GM18505 (cell line): Measurements from ENCODE around the gene LMAN2L.

Source experiments
- ATAC-seq: cut with Tn5 transposase; IDR thresholded peaks from one replicate; pipeline ENCODE4 v1.9.1; 2021; ENCODE audit not compliant: unreplicated experiment
- POLR2A ChIP-seq: IDR thresholded peaks from 4 replicates; pipeline ENCODE4 v1.6.1; 2011; ENCODE audit warnings: borderline replicate concordance; ENCODE audit not compliant: insufficient read depth, insufficient read length; ENCODE audit errors: extremely low read depth

Gene LMAN2L

DNA sequence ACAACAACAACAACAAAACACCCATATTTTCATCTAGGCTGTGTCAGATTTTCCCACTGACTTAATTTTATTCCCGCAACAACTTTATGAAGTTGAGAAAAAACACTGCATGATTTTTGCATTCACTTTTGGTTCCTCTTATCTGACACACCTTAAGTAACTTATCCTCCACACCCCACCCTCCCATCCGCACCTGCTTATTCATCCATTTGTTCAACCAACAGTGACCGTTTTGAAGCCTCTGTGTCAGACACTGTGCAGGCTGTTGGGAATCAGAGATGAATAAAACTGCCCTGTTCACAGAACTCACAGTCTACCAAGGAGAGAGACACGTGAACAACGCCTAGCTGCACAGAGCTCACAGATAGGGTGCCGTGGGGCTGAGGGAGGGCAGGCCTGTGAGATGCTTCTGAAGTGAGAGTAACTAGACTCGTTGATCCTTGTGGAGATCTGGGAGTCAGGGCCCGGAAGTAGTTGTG is 28.3 kb upstream of the LMAN2L start:
- peak; percentile 40 for ATAC-seq
- no peak for TF ChIP-seq POLR2A

DNA sequence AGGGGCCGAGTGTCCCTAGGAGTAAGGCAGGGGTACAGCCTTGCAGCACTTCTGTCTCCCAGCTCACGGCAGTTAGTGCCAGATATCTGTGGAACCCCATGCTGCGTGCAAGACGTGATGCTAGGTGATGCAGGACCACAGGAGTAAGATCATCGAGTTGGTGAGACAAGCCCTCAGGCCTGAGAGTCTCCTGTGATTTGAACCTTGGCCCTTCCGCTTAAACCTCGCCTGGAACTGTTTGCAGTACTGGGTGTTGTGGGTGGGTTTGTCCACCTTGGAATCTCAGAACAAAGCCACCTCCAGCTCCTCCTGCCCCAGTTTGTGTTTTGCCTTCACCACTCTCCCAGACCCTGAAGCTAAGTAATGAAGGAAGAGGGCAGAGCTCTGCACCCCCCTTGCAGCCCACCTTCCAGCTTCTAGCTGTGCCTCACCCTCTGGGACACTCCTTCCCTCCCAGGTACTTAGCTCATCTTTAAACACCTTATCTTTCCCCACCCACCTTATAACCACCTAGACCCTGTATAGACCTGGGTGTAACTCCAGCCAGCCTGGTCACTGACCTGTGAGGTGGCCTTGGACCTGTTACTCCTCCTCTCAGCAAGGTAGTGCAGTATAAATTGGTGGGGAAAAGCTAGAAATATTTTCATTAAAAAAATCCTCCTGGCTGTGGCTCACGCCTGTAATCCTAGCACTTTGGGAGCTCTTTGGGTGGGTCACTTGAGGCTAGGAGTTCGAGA is 27.4 kb upstream of the LMAN2L start:
- no peak for TF ChIP-seq POLR2A
- no peak for ATAC-seq

DNA sequence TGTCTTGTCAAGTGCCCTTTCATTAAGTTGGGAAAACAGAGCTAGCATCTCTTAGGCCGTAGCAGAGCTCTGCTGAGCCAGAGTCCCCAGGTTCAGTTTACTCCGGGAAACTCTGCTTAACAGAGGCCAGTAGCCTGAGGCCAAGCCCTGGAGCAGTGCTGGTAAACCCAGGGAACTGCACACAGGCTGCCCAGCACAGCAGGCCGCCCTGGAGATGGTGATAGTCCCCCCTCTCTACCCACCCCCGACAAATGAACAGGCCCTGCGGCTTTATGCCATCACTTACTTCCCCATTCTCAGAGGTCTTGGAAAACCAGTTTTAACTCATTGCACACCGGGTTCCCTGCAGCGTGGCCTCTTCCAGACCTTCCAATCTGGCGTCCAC is 24.4 kb upstream of the LMAN2L start:
- TF ChIP-seq POLR2A, result no peak
- ATAC-seq, result no peak

DNA sequence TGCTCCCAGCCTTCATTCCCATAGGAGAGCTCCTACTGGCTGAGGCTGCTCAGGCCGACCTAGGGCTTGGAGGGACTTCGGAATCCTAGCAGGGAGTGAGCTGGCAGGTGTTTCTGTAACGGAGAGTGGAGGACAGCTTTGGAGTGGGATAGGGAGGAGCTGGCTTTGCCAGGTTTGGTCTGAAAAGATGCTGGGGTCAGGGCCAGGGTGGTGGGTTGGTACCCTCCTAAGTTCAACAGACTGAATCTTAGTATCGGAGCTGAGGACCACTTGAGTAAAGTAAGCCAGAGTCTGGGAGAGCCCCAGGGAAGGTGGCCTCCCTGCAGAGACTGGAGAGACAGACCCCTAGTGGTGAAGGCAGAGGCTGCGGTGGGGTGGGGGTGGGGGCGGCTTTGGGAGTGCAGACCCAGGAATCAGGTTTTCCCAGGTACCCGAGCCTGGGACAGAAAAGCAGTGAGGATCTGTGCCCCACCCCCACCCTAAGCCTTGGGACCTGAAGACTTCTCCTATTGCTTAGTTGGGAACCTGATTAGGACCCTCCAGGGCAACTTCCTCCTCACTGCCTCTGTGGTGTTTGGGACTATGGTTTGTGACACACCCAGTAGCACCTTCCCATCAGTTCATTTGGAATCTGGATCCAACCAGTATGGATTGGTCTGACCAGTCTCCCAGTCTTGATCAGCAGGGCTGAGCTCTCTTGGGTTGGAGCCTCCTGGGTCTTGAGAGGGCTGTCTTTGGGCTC is 23.8 kb upstream of the LMAN2L start:
- no peak for TF ChIP-seq POLR2A
- ATAC-seq, result no peak

DNA sequence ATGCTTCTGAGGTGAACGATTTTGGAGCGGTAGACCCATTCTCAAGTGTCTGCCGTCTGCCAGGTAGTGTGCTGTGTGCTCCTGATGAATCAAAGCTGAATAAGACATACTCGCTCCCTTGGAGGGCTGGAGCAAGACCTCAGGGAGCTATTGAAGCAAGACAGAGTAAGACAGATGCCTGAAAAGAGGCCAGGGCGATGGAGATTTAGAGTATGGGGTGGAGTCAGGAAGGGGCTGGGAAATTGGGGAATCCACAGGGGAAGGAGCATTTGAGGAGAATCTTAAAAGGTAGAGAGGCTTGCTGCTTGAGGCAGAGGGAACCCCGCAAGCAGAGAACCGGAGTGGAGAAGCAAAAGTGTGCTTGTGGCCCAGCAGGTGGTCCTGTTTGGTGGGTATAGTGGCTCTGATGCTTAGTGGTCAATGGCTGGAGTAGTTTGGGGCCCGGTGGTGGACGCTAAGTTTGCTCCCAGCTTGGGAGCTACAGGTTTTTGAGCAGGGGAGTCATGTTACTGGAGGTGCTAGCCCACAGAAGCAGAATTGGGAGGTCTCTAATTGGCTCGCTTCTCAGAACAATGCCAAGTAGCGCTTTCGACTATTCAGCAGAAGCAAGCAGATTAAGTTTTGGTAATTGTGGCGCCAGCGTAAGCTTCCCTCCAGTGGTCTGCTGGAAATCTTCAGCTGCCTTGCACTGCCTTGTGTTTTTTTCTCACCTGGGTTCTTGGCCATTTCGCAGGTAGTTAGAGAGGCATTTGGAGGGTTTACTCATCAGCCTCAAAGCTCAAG is 22.9 kb upstream of the LMAN2L start:
- no peak for TF ChIP-seq POLR2A
- no peak for ATAC-seq

DNA sequence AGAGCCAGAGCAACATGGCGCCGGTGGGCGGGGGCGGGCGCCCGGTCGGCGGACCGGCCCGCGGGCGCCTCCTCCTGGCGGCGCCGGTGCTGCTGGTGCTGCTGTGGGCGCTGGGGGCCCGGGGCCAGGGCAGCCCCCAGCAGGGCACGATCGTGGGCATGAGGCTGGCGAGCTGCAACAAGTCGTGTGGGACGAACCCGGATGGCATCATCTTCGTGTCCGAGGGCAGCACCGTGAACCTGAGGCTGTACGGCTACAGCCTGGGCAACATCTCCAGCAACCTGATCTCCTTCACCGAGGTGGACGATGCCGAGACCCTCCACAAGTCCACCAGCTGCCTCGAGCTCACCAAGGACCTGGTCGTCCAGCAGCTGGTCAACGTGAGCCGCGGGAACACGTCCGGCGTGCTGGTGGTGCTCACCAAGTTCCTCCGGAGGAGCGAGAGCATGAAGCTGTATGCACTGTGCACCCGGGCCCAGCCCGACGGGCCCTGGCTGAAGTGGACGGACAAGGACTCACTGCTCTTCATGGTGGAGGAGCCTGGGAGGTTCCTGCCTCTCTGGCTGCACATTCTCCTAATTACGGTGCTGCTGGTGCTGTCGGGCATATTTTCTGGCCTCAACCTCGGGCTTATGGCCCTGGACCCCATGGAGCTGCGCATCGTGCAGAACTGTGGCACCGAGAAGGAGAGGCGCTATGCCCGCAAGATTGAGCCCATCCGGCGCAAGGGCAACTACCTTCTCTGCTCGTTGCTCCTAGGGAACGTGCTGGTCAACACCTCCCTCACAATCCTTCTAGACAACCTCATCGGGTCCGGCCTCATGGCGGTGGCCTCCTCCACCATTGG is 21.3 kb upstream of the LMAN2L start:
- peak; percentile 21 for ATAC-seq
- no peak for TF ChIP-seq POLR2A

DNA sequence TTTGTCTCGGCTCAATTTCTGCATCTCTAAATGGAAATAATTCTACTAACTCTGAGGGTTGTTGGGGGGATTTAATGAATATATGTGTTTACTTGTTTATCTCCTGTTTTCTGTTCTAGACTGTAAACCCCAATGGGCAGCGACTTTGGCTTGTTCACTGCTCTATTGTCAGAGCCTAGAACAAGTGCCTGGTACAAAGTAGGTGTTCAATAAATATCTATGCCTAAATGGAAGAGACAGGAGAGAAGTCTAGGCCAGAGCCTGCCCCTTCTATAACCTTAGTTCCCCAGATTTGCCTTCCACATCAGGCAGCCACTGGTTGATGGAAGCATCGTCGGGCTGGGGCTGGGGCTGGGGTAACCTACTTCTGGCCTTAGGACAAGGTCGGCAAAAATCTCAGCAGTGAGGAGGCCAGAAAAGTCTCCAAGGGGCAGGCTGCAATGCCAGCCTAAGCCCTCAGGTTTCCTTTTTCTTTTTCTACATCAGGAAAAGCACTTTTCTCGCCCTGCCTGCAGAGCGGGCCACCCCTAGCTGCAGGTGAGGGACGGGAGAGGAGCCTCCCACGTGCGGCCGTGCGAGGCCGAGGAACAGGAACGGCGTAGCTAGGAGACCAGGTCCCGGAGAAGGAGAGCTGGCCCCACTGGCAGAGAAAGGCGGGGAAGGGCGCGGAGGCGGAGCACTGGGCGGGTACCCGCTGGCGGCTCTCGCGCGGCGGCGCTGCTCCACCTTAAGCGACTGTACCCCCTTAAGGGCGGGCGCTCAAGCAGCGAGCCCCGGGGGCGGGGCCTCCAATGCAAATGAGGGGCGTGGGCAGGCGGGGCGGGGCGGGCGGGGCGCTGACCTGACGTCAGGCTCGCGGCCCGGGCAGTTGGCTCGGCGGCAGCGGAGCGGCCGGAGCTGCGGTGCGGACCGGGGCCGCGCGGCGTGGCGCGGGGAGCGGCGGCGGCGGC is 20.4 kb upstream of the LMAN2L start, which contains the start of gene CNNM4:
Gene CNNM4, plus strand, starts transcription at position 867 of the 950 bp plus-strand sequence. CDS start 98 bp downstream, outside the sequence.
- TF ChIP-seq POLR2A, result peak; percentile 96
- ATAC-seq, result peak; percentile 74

DNA sequence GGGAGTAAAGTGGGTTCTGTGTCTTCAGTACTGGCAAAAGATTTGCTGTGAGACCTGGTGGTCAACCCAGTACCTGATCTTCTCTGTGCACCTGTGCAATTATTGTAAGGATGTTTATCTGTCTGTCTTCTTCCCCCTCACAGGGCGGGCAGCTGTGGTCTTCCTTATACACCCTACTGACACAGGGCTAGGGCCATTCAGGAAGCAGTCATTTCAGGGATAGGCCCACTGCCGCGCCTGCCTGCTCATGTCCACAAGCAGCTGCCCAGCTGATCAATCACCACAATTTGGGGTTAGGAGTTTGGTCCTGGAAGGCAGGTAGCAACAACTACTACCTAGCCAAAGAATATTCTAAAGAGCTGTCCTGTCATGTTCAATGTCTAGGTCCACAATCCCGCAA is 19.7 kb upstream of the LMAN2L start:
- no peak for ATAC-seq
- no peak for TF ChIP-seq POLR2A

DNA sequence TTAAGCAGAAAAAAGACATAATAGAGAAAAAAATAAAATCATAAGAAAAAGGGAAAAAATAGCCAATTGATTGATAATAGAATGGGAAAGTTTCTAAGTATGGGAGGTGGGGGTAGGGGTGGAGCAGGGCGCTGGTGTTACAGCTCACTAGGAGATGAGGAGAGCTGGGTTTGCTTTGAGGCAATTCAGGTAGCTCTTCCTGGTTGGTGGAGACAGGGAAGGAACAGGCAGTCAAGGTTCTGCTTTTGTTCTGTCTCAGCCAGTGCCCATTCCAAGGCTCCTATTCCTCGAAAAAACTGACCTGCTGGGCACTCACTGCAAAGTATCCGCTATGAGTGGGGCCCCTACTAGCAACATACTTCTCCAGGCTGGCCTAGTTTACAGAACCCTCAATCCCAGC is 19.1 kb upstream of the LMAN2L start:
- TF ChIP-seq POLR2A, result no peak
- no peak for ATAC-seq

DNA sequence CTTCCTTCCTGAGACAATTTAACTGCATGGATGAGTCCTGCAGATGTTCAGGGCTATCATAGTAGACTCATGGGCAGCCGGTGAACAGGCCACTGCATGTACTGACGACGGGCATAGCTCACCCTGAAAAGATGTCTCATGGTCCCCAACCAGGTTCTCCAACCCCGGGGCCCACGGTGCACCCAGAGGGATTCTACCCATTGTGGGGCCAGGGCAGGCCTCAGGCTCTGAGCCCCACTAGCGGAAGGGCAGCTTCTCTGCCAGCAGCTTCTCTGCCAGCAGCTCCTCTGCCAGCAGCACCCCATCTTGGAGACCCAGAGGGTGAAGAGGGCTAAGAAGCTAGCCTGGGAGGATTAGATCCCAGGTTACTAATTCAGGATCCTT is 17.6 kb upstream of the LMAN2L start:
- no peak for TF ChIP-seq POLR2A
- no peak for ATAC-seq

DNA sequence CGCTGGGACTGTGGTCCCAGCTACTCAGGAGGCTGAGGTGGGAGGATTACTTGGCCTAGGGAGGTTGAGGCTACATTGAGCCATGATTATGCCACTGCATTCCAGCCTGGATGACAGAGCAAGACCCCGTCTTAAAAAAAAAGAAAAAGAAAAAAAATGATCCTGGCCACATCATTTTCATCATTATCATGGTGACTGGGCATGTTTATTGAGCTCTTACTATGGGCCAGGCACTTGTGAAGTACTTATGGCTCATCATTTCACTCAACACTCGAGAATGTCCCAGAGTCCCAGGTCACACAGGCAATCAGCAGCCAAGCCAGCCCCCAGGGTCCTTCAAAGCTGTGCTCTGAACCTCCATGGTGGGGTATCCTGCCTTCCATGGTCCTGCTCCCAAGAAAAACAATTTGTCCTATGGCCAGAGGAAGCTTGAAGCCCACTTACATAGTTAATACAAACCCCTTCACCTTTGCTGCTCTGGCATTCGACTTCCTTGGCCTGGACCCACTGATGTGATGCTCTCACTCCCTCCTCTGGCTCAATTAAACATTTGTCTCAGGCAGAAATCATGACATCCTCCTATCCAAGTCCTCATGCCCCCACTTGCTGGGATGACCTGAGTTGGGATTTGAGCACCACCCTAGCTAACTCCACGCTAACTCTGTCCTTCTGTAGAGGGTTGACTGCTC is 17.1 kb upstream of the LMAN2L start:
- ATAC-seq, result no peak
- no peak for TF ChIP-seq POLR2A
